Mucosa of stomach (tissue), 1 donor: ENCODE results near the gene ADAMTS12.

Experiments
- H3K27me3 ChIP-seq: one replicate; pipeline ENCODE4 v1.7.0; 2013; ENCODE audit warnings: mild to moderate bottlenecking, low read length; ENCODE audit not compliant: control insufficient read depth, insufficient read depth
- H3K36me3 ChIP-seq: one replicate; pipeline ENCODE4 v1.7.0; 2013; ENCODE audit warnings: low read length; ENCODE audit not compliant: control insufficient read depth, insufficient read depth
- H3K4me1 ChIP-seq: one replicate; pipeline ENCODE4 v1.7.0; 2013; ENCODE audit warnings: mild to moderate bottlenecking, low read length; ENCODE audit not compliant: control insufficient read depth, insufficient read depth
- H3K4me3 ChIP-seq: one replicate; pipeline ENCODE4 v1.7.0; 2013; ENCODE audit warnings: low read length
- H3K9ac ChIP-seq: one replicate; pipeline ENCODE4 v1.7.0; 2013; ENCODE audit warnings: mild to moderate bottlenecking, low read length, moderate library complexity
- H3K9me3 ChIP-seq: one replicate; pipeline ENCODE4 v1.7.0; 2013; ENCODE audit warnings: mild to moderate bottlenecking, low read length, moderate library complexity; ENCODE audit not compliant: control insufficient read depth
- donor health status: Pancreatic carcinoma.

ADAMTS12 gene

DNA sequence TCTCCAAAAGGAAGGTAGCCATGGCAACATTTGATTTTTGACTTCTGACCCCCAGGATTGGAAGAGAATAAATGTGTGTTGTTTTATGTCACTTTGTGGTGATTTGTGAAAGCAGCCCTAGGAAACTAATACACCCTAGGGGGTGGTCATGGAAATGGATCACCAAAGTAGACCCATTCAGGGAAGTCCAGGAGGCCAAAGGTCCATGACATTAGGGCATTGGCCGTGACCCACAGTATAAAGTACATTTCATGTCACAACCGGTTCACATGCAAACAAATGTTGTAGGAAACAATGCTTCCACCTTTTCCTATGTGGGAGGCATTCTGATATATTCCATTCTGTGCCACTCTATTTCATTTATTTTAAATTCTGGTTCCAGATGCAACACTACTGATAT, 128.4 kb downstream of the ADAMTS12 start:
- H3K27me3 ChIP-seq: no peaks in the 10 kb centered on the region
- no peak overlapping the region for H3K4me3 ChIP-seq
- no peaks in the 10 kb centered on the region for H3K4me1 ChIP-seq
- no peaks in the 10 kb centered on the region for H3K36me3 ChIP-seq
- H3K9me3 ChIP-seq: no peaks in the 10 kb centered on the region
- H3K9ac ChIP-seq: no peak overlapping the region

DNA sequence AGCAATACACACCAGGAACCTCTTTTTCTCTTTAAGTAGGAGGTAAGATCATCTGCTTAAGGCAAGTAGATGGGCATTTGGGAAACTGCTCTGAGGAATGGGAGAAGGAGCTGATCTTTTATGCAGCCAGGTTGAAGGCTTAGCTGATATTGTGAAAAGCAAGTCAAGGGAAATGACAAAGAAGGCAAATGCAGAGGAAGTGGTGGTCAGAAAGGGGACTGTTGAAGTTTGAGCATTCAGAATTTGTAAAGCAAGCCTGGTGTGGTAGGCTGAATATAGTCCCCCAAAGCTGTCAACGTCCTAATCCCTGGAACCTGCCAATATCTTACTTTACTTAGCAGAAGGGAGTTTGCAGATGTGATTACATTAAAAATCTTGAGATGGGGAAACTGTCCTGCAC, 128.9 kb downstream of the ADAMTS12 start:
- Histone ChIP-seq H3K4me1 (no peaks in the 10 kb centered on the region), H3K27me3 (no peaks in the 10 kb centered on the region), H3K4me3 (no peak overlapping the region), H3K9ac (no peak overlapping the region), H3K36me3 (no peaks in the 10 kb centered on the region), H3K9me3 (no peaks in the 10 kb centered on the region)

DNA sequence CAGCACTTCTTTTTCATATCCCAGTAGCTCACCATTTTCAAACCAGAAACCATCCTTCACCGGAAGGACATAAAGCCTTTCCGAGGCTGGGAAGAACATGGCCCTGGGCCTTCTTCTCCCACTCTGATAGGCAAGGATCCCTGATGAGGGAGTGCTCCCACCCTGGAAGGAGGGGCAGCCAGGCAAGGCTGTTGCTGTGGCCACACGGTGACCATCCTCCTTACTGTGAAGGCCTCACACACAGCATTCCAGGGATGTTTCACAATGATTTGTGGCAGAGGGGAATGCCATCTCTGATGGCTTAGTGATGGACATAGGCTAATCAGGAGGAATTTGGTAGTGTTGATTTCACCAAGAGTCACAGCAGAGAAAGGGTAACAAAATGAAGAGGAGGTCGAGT, 130.7 kb downstream of the ADAMTS12 start:
- no peaks in the 10 kb centered on the region for H3K36me3 ChIP-seq
- H3K27me3 ChIP-seq: no peaks in the 10 kb centered on the region
- H3K4me1 ChIP-seq: no peaks in the 10 kb centered on the region
- no peak overlapping the region for H3K4me3 ChIP-seq
- H3K9ac ChIP-seq: no peak overlapping the region
- no peaks in the 10 kb centered on the region for H3K9me3 ChIP-seq

DNA sequence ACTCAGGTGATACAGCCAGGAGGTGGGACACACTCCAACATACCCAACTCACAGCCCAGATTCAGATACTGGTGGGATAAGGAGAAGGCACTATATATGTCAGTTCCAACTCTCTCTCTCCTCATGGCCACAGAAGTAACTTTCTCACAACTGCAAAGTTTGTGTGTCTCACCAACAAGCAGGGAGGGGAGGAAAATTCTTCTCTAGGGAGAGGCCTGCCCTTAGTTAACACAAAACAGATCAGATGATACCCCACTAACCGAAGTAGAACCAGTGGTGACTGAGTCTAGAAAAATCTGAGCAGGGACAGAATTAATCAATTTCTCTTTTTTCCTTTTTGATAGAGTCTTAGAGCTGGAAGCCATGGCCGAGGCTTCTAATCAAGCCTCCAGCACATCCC, 133.1 kb downstream of the ADAMTS12 start:
- H3K27me3 ChIP-seq: no peaks in the 10 kb centered on the region
- no peaks in the 10 kb centered on the region for H3K36me3 ChIP-seq
- H3K9me3 ChIP-seq: no peaks in the 10 kb centered on the region
- H3K4me1 ChIP-seq: no peaks in the 10 kb centered on the region
- no peak overlapping the region for H3K4me3 ChIP-seq
- no peak overlapping the region for H3K9ac ChIP-seq

DNA sequence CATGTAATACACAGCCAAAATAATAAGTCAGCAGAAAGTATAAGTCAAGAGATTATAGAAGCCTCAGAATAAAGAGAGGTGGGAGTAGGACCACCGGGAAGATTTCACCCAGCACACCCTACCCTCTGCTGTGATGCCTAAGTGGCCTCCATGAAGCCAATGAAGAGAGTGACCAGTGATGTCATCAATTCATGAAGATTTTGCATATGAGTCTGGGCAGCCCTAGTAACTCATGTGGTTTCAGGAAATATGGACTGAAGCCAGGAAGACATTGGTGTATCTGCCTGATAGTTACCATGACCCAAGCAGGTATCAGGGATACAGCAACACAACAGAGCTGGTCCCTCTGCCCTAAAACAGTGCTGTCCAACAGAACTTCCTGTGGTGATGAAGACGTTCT, 135.3 kb downstream of the ADAMTS12 start:
- Histone ChIP-seq H3K9ac (no peak overlapping the region), H3K36me3 (no peaks in the 10 kb centered on the region), H3K27me3 (no peaks in the 10 kb centered on the region)

DNA sequence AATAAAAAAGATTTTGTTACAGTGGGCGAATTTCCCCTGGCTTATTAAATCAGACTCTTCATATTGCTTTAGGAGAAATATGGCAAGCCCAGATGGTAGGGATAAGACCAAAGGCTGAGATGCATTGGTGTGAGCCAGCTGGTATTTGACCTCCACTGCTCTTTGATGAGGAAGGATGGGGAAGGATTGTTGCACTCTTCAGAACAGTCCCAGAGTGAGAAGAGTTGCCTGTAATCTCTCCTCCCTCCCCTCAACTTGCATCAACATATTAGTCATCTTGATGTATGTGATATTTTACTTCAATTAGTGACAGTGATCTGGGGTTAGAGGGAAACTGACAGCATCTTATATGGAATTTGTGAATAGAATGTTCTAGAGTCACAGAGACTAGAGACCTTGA, 136.6 kb downstream of the ADAMTS12 start:
- Histone ChIP-seq H3K4me1 (no peaks in the 10 kb centered on the region), H3K9ac (no peak overlapping the region), H3K9me3 (no peaks in the 10 kb centered on the region), H3K27me3 (no peaks in the 10 kb centered on the region), H3K4me3 (no peak overlapping the region), H3K36me3 (no peaks in the 10 kb centered on the region)

More for the DNA sequence above, 135.3 kb downstream of the ADAMTS12 start:
- no peaks in the 10 kb centered on the region for H3K9me3 ChIP-seq
- no peak overlapping the region for H3K4me3 ChIP-seq
- no peaks in the 10 kb centered on the region for H3K4me1 ChIP-seq

DNA sequence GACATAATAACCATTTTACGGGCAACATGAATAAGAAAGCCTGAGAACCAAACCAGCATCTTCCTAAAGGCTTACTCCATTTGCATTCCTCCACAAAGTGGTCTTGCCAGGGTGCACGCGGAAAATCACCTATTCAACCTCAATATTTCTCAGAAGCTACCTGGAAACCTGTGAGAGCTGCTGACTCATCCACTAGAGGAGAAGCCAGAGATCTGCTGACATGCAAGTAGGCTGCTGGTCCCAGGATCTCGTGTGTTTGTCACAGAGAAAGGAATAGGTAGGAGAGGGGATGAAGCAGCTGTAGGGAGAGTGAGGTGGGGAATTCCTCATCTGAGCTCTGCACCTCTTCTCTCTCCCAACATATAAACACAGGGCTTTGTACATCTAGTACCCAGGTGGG, 138.1 kb downstream of the ADAMTS12 start:
- H3K27me3 ChIP-seq: no peaks in the 10 kb centered on the region
- no peak overlapping the region for H3K9ac ChIP-seq
- no peaks in the 10 kb centered on the region for H3K9me3 ChIP-seq
- no peak overlapping the region for H3K4me3 ChIP-seq
- no peaks in the 10 kb centered on the region for H3K36me3 ChIP-seq
- H3K4me1 ChIP-seq: no peaks in the 10 kb centered on the region

DNA sequence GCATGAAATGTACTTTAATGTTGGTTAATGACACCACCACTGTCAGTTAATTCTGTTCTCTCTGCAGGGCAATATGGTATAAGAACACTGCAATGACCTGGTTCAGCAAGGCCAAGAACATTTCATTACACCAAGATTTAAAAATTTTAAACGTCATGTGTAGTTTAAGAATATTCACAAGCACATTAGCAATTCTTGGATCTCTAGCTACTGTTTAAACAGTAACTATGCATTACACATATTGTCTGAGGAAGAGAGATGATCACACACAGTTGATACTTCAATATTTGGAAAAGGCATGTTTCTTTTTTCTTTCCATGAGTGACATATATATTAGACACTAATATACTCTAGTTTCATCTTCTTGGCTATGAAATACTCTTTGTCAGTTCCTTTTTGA, 143.0 kb downstream of the ADAMTS12 start:
- no peaks in the 10 kb centered on the region for H3K4me1 ChIP-seq
- no peaks in the 10 kb centered on the region for H3K27me3 ChIP-seq
- H3K9me3 ChIP-seq: no peaks in the 10 kb centered on the region
- H3K4me3 ChIP-seq: no peak overlapping the region
- no peaks in the 10 kb centered on the region for H3K36me3 ChIP-seq
- no peak overlapping the region for H3K9ac ChIP-seq

DNA sequence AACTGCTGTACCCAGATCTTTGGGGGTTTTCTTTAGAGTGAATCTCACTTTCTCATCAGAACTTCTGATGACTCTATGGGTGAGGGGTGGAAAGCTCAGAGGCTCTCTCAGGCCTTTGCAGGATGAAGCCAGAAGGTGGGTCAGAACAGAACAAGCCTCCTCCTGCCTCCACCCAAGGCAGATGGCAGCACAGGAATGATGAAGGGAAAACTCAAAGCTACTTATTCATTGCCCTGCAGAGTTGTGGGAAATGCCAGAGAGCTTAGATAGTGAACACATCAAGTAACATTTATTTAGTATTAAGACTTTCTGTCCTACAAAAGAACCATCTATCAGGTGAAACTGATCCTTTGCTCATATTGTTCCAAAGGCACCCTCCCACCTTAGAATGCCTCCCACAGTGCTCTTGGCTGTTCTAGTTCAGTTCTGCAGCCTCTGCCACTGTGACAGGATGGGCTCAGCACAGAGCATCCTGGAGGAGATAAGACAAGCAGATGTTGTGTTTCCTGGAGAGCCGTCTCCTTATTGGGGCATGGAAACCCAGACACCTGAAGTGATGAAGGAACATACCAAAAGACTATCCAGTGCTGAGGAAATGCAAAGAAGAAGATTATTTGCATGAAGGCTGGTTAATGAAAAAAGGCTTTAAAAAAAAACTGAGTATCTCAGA, 146.6 kb downstream of the ADAMTS12 start:
- Histone ChIP-seq H3K4me1 (no peaks in the 10 kb centered on the region), H3K4me3 (no peak overlapping the region), H3K9me3 (no peaks in the 10 kb centered on the region), H3K36me3 (no peaks in the 10 kb centered on the region), H3K9ac (no peak overlapping the region), H3K27me3 (no peaks in the 10 kb centered on the region)

DNA sequence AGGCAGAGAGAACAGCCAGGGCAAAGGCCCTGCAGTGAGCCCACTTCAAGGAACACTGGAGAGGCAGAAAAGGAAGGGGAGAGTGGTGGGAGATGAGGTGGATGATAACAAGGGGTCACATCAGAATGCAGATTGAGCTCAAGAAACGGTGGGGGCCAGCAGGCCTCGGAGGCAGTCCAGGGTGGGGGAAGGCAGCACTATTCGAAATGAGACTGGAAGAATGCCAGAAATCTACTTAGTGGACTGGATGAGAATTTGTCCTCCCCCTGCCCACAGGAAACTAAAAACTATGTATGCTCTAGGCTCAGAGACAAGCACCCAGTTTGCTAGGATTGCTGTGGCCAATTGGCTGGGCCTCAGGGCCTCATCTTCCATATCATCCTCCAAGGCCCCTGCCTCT, 148.7 kb downstream of the ADAMTS12 start:
- Histone ChIP-seq H3K9me3 (no peaks in the 10 kb centered on the region), H3K27me3 (no peaks in the 10 kb centered on the region), H3K4me3 (no peak overlapping the region)

DNA sequence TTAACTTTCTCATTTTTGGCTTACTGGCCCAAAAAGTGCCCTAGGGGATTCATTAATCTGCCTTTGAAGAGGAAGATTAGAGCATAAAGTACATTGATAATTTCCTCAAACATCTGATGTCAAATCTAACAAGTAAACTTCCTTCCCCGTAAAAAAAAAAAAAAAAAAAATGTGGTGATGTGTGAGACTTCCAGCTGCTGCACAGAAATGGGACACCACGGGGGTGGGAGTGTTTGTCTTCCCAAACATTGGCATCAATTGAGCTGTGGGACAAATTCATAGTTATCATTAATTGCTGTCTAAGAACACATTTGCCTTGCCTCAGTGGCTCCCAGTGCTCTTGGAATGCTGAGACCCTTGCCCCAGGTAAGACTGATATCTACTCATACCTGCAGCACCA, 149.6 kb downstream of the ADAMTS12 start:
- no peaks in the 10 kb centered on the region for H3K4me1 ChIP-seq
- no peaks in the 10 kb centered on the region for H3K36me3 ChIP-seq
- no peak overlapping the region for H3K4me3 ChIP-seq
- H3K9ac ChIP-seq: no peak overlapping the region
- H3K27me3 ChIP-seq: no peaks in the 10 kb centered on the region
- no peaks in the 10 kb centered on the region for H3K9me3 ChIP-seq

More for the DNA sequence above, 148.7 kb downstream of the ADAMTS12 start:
- Histone ChIP-seq H3K36me3 (no peaks in the 10 kb centered on the region), H3K9ac (no peak overlapping the region), H3K4me1 (no peaks in the 10 kb centered on the region)

DNA sequence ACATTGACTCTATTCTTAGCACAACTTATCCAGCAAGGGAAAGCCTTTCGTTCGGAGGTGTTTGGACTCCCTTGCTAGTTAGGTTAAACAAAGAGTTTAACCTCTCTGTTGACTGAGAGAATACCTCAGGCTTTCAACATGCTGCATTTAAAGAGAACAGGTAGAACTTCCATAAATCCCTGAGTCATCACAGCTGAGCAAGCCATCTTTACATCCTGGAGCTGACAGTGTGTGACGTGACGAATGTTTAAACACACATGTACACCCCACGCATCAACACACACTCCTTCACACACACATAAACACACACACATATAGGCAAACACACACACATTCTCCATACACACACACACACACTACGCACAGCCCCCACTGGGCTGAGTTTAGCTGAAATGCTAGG, 152.8 kb downstream of the ADAMTS12 start:
- H3K27me3 ChIP-seq: no peaks in the 10 kb centered on the region
- H3K4me3 ChIP-seq: no peak overlapping the region
- H3K36me3 ChIP-seq: no peaks in the 10 kb centered on the region
- no peaks in the 10 kb centered on the region for H3K9me3 ChIP-seq
- H3K4me1 ChIP-seq: no peaks in the 10 kb centered on the region
- H3K9ac ChIP-seq: no peak overlapping the region

DNA sequence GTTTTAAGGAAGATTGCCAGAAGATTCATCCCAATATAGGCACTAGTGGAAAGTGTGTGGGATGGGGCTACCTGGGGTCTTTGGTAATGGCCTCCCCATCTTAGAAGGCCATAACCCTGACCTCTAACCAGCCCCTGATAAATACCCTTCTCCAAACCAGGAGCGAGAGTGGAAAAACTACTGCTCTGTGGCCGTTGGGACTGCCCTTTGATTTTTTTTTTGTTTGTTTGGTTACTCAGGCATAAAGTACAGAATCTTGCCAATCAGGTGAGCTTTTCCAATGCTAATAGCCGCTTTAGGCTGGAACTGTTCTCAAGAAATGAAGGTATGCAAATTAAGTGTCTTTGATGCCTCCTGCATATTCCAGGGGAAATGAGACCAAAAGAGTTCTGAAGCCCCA, 153.7 kb downstream of the ADAMTS12 start:
- Histone ChIP-seq H3K9me3 (no peaks in the 10 kb centered on the region), H3K9ac (no peak overlapping the region), H3K27me3 (no peaks in the 10 kb centered on the region), H3K4me1 (no peaks in the 10 kb centered on the region), H3K4me3 (no peak overlapping the region), H3K36me3 (no peaks in the 10 kb centered on the region)
